Stimulated activated CD8-positive, alpha-beta memory T cell treated with anti-CD3 and anti-CD28 coated beads, Interleukin-15, amount 100 ng/mL, for 48 hours (primary cell): ENCODE results near the gene ZNF446.
"Not testable (repeated sequence)": the region's sequence is repeated elsewhere in the genome, so short reads cannot be mapped to it uniquely, and the experiment has no call there.

ENCODE experiments used
- DNase-seq, 2 donors: peaks; one replicate each; pipeline ENCODE4 v3.0.0-alpha.2; 2020; ENCODE audit warnings: low read depth in 2 of 2

The ZNF446 gene

DNA sequence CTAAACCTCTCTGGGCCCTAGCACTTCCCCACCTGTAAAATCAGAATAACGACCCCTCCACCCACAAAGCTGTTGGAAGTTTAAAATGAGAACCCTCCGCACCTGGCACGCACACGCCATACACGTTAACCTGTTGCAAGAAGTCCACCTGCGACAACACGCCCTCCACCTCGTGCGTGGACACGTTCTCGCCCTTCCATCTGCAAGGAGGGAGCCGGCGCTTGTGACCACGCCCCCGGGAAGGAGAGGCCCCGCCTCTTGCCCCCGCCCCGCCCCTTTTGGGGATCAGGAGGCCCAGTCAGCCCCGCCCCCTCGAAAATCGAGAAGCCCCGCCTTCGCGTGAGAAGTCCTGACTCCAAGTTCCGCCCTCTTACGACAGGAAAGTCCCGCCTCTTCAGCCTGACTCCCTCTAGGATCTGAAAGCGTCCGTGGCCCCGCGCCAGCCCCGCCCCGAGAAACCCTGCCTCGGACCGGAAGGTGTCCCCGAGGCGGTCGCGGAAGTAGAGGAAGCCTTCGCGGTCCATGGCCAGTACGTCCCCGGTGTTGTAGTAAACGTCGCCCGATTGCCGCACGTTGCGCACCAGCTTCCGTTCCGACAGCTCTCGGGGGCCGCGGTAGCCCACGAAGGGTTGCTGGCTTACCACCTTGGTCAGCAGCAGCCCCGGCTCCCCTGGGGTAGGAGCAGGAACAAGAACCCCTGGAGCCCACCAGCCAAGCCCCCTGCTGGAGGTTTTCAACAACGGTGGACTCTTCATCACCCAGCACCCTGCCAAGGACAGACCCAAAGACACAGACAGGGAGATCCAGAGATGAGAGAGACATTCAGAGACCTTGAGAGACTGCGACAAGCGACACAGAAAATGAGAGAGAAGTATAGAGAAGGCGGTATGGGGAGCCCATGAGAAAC lies 23.1 kb downstream of the ZNF446 start:
- DNase-seq, result peak; percentile 98 to 99

DNA sequence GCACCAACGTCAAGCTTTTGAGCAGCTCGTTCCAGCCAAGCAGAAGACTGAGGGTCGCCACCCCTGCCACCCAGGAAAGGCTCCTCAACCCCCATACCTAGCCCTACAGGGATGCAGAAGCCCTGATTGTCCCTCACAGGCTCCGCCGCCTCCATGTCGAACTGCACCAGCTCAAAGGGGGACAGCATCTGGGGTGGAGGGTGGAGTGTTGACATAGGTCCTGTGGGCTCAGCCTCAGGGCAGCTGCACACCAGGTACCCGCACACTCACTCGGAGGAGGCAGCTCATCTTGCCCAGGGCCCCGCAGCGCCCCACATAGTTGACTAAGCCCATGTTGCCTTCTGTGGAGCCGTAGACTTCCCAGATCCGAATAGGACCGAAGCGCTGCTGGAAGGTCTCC lies 24.1 kb downstream of the ZNF446 start:
- DNase-seq, result no peak

DNA sequence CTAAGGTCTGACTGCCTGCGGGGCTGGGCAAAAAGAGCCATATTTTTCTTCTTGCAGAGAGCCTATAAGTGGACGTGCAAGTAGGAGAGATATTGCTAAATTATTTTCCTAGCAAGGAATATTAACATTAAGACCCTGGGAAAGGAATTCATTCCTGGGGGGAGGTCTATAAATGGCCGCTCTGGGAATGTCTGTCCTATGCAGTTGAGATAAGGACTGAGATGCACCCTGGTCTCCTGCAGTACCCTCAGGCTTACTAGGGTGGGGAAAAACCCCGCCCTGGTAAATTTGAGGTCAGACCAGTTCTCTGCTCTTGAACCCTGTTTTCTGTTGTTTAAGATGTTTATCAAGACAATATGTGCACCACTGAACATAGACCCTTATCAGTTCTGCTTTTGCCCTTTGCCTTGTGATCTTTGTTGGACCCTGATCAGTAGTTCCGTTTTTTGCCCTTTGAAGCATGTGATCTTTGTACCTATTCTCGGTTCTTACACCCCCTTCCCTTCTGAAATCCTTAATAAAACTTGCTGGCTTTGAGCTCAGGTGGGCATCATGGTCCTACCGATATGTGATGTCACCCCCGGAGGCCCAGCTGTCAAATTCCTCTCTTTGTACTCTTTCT lies 31.6 kb downstream of the ZNF446 start:
- DNase-seq, result not testable (repeated sequence)

DNA sequence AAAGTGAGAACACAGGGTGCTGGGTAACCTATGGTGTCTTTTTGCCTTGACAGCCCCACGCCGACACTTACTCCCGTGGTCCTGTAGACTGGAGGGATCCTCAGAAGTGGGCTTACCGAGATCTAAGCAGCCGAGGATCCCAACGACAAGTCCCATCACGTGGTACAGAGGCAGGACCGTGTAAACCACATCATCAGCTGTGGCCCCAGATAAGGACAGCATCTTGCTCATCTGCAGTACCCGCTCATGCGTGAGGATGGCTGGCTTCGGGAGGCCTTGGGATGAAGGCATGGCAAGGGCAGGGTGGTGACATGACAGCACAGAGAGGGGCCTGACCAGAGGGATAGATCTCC lies 33.6 kb downstream of the ZNF446 start:
- no peak for DNase-seq

DNA sequence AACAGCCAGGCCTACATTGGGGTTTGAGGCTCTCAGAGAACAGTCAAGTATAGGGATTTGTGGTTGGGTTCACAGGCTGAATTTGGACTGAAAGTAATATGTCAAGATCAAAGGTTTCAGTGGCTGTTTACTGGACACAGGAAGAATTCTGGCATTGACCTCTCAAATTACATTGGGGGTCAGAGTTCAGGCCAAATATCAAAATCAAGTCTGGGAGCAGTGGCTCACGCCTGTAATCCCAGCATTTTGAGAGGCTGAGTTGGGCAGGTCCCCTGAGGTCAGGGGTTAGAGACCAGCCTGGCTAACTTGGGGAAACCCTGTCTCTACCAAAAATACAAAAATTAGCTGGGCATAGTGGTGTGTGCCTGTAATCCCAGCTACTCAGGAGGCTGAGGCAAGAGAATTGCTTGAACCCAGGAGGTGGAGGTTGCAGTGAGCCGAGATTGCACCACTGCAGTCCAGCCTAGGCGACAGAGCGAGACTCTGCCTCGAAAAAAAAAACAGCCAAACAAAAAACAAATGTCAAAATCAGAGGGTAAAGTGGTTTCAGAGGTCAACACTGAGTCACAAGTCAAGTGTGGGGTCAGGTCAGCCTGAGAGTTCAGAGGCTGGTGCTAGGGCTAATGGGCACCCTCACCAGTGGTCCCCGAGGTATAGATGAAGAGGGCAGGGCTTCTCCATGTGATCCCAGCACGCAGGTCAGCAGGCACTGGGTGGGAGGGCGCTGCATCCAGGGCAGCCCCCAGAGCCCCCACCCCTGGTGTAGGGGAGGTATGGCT lies 34.1 kb downstream of the ZNF446 start:
- no peak for DNase-seq

DNA sequence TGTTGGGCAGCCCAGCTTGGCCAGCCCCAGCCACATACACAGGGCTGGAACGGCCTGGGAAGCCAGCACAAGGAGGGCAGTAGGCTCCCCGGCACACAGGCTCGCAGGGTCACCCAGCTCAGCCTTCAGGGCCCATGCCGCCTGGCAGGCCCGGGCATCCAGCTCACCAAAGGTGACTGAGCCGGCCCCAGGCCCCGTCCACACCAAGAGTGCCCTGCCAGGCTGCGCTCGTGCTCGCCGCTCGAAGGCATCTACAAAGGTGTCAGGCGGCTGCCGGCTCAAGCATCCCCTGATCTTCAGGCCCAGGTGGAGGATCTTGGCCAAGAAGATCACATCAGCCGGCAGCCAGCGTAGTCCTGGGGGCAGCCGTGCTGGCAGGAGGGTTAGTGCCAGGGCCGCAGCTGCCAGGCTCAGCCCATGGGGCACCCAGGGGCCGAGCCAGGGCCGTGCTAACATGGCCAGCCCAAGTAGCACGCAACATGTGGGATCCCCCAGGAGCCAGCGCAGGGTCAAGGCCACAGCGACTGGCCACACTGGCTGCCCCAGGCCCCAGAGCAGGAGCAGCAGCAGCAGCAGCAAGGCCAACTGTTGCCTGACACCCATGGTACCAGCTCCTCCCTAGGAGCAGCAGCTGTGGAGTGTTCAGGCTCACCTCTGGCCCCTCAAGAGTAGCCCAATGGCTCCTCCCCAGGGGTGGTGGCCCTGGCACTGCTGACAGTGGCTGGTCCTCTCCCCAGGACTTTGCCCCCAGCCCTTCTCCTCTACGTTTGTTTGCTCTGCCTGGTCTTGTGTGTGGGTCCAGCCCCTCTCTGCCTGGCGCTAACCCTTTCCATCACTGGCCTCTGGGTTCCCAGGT lies 35.4 kb downstream of the ZNF446 start, which contains the start of gene SLC27A5:
Gene SLC27A5, minus strand, starts transcription at position 640 of the 856 bp plus-strand sequence. Its CDS starts 37 bp downstream, at position 603.
- DNase-seq, result no peak

DNA sequence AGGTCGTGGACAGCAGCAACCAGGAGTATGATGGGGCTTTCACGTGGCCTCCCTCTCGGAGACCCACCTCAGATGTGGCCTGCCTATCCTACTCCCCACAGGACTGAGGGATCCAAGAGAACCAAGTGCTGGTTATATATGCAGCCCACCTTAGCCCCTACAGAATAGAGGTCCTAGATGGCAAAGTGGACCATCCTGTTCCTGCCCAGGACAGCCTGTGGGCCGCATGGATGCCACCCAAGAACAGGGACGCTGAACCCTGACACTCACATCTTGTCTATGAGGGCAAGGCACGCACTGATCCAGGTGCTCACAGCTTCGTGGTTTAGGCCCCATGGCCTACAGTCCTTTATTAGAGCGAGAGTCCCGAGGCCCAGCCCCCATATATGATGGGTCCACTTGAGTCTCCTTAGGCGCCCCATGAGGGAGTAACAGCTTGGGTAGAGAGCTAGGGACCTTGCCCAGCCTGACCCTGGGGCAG lies 37.1 kb downstream of the ZNF446 start:
- no peak for DNase-seq

DNA sequence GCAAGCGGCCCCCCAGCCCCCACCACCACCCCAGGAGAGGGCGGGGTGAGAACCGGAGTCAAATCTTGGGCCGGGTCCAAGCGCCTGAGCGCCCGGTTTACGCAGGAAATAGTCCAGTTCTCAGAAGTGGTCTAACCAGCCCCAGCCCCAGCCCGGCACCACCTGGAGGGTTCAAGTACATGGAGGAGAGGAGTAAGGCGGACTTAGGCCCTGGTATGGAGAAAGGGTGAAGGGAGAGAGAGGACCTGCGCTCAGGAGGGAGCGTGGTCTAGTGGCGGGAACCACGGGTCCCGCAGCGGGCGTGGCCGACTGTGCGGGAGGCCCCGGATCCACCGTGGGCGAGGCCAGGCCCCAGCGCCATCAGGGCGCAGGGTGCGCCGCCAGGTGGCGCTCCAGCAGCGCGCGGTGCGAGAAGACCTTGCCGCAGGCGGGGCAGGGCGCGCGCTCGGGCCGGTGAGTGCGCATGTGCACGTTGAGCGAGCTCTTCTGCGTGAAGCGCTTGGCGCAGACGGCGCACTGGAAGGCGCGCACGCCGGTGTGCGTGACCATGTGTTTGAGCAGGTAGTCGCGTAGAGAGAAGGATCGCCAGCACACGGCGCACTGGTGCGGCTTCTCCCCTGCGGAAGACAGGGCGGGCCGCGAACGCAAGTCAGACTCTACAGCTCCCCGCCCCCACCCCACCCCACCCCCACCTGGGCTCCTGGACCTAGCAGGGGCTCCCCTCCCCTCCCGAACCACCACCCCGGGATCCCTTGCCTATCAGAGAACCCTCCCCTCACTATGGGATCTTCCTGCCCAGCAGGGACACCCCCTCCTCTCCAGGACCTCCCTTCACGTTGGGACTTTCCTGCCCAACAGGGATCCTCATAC lies 37.8 kb downstream of the ZNF446 start:
- peak; percentile 96 to 97 for DNase-seq

DNA sequence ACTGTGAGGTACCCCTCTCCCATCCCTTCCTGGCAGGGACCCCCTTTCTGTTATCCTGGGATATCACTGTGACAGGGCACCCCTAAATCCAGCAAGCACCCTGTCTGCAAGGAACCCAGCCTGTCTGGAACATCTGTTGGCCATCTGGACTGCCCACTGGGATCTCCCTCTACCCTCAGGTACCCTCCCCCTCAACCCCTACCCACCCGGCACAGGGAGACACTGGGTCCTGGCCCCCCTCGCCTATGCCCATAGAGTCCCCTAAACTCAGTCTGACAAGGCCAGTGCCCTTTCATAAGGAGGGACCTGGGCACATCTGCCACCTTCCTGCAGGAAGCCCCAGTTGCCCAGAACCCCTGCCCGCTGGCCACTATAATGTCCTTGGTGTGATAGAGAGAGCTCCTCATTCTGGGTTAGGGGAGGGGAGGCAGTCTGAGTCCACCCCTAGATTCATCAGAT lies 38.4 kb downstream of the ZNF446 start:
- no peak for DNase-seq

DNA sequence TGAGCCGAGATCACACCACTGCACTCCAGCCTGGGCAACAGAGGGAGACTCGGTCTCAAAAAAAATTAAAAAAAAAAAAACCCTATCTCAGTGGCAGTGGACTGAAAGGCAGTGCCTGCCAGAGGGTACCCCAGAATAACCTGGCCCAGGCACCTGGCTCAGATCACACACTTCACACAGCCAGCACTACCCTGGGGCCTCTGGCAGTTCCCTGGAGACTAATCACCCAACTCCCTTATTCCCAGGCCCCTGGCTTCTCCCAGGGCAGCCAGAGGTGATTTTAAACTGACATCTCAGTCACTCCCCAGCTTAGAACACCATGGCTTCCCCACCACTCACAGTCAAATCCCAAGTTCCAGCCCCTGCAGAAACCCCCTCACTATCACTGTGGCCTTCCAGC lies 39.1 kb downstream of the ZNF446 start:
- DNase-seq, result no peak

DNA sequence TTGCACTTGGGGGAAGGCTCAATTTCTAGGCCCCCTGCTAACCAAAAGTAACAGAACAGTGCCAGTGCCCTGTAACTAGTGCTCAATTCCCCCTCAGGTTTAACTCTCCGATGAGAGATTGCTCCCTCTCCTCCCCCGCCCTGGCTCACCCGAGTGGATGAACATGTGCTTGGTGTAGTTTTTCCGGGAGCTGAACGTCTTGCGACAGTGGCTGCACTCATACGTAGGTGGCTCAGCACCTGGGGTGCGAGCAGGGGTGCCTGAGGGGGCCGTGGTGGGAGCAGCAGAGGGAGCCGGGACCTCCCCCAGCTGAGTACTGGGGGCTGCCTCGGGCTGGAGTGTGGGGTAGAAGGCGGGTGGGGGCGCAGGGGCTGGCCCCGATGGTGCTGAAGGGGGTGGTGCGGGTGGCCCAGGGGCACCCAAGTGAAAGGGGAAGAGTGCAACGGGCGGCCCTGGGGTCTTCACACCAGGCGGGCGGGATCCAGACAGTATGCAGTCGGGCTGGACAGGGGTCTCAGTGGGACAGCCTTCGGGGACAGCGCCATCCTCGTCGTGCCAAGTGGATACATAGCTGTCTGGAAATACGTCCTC lies 40.2 kb downstream of the ZNF446 start:
- DNase-seq, result no peak

DNA sequence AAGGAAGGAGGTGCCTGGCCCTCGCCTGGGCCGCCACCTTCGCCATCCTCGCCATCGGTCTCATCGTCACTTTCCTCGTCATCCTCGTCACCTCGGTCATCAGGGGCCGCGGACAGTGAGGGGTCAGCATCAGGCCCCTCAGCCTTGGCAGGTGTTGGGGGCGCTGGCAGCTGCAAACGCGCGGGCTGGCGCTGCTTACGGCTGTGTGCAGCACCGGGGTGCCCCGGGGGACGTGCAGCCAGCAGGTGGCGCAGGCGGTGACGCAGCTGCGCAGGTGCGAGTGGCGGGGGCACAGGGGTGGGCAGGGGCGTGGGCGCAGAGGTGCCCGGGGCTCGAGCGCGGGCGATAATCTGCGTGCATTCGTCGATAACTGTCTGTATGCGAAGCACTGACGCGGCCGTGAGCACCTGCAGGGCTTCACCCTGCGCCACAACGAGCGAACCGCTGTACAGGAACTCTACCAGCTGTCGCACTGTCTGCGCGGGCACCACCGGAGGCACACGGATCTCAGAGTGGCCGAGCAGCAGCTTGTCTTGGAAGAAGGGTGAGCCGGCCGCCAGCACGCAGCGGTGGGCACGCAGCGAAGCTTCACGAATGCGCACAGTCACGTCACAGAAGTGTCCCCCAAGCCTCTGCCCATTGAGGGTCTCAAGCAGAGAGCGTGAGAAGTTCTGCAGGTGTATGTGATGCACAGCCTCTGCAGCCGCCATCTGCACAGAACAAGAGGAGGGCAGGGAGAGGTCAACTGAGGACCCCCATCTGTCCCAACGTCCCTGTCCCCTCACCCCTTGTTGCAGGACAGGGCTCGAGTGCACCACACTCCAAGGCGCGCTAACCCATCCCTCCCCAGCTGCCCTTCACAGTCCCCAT lies 41.0 kb downstream of the ZNF446 start:
- DNase-seq, result no peak

DNA sequence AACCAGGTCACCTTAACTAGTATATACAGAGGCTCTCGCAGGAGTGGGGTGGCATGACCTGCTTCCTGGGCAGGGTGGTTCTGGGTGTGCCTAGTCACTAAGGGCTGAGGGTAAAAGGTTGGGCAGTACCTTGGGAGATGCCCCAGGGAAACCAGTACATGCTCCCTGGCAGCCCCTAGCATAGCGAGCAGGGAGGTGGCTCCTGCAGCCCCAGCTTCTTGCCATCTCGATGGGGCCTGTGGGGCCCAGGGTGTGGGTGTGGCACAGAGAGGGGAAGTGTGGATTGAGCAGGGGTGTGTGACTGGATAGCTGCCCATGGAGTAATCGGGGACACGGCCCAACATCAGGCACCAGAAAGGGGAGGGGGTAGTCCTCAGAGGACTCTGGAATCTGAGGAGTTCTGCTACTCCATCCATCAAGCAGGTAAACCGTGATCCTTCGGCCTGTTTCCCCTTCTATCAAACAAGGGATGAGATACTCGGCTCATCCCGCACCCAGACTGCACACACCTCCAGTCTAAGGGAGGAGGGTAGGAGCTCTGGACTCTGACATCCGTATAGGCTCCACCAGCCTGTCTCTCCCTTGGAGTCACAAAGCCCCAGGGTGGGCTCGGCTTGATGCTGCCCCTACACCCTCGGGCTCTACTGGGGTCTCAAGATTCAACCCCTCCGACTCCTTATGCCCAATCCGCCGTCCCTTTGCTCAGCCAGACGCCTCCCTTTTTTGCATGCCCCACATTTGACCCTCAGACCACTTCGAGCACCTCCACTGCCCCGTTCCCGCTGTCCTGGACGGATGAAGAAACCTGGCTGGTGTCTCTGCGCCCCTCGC lies 42.3 kb downstream of the ZNF446 start:
- DNase-seq, result no peak

DNA sequence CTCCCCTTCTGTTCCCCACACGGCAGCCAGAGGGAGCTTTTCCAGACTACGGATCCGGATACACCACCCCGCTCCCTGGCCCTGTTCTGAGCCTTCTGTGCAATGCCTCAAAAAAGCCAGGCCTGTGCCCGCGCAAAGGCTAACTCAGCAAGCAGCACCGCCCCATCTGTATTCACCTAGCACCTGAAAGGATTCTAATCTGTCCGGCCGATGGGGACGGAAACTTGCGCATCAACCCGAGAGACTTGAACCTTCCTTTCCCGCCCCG lies 42.9 kb downstream of the ZNF446 start:
- DNase-seq, result peak in 1 of 2 donors; percentile 36

DNA sequence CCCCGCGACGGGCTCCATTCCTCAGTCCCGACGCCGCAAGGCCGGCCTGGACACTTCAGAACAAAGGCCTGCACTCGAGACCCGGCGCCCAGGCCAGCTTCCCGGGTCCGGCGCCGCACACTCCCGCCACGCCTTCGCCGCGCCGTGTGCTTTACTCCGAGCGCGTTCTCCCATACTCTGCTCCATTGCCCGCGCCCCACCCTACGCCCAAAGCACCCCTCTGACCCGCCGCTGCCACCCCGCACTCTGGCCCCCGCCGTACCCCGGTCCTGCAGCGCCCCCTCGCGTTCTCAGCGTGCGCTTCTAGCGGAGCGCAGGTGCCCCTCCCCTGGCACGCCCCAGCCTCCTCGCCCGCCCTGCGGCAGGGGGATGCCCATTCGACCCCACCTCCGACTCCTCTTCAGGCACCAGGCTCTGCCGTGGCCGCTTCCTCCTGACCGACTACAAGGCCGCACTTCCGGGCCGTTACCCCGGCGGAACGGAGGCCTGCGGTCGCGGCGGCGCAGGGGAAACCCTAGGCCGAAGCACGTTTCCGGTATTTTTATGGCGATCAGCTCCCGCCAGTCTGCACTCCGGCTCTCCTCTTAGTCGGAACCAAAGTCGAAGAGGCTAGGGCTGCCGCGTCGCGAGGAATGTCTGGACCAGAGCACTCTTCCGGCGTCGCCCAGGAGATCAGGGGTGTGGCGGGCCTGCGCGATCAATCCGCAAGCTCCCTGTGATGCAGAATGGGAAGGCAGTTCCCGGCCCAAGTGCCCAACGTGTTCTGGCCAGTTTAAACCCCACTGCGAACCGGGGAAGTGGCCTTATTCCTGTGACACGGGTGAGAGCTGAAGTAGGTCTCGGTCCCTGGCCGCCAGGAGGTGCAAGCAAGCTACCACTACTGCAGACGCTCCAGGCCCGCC lies 43.5 kb downstream of the ZNF446 start, which contains the start of gene ZBTB45:
Gene ZBTB45, minus strand, starts transcription at position 456 of the 902 bp plus-strand sequence. CDS start 2,137 bp downstream, outside the sequence.
- peak; percentile 89 to 90 for DNase-seq

DNA sequence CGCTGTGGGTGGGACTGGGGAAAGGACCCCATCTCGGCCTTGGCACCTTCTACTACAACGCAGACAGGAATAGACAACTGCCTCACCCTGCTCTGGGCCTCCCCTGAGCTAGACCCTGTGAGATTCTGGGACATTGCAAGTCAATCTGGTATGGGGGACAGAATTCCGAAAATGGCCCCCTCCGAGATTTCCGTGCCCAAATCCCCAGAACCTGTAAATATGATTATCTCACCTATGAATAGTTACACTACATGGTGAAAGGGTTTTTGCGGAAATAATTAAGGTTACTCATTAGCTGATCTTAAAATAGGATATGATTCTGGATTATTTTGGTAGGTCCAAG lies 44.1 kb downstream of the ZNF446 start:
- DNase-seq, result no peak

DNA sequence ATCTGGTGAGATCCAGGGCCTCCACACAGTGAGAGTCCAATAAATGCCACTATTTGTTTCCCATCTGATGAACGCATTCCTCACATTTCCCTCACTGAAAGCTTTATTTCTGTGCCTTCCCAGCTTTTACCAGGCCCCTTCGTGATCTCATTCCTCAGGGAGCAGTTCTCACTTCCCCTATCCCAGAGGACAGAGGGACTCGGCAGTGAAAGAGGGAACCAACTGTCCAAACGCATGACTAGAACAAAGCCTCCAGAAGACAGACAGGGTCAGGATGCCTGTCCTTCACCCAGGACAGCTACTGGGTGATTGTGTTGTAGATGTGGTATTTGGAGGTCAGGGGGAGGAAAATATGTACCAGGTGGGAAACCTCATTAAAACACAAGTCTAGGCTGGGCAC lies 45.5 kb downstream of the ZNF446 start:
- DNase-seq, result no peak
